ENCODE data around the gene DGKZ. TPM values are rescaled to one million over a fixed set of nuclear protein-coding genes. Genes with fewer than 3 reads are reported as not detected.
A peak's percentile ranks its signal among the peaks of the same experiment; 100 is the strongest.

The DGKZ gene
- total and polyA plus RNA-seq, 4 donors, result 4.6 to 24.3 (median 14.4) TPM

DNA sequence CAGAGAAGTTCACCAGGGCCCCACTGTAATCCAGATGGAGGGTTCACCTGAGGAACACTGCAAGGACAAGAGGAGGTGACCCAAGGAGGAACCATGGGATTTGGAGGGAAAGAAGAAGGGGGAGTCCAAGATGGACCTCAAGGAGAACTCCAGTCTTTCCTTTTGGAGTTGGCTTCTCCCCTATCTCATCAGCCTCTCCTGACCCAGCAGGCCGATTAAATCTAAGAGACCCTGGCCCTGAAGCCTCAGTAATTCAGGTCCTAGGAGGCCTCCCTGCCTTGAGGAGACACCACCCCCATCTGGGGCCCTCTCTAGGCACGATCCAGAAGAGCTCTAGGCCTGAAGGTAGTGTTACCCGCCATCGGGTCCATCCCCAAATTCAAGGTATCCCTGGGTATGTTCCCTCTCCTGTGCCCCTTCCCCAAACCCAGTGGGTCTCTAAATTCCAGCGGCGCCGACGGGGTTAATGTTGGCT, 15.1 kb upstream of the DGKZ start:
- Histone ChIP-seq H3K36me3 (ENCODE audit: control insufficient read depth in 4 of 4, insufficient read depth in 3 of 4, low read depth in 1 of 4, low read length in 3 of 4) (no peaks in the 10 kb centered on the region), H3K27ac (ENCODE audit: low read depth in 1 of 2, low read length in 2 of 2) (no peak overlapping the region), H3K9ac (ENCODE audit: low read depth in 1 of 2, low read length in 2 of 2) (no peak overlapping the region), H3K4me3 (ENCODE audit: low read depth in 1 of 3, low read length in 3 of 3) (peak overlapping the region in 1 of 3 donors; percentile 47), H3K9me3 (ENCODE audit: control insufficient read depth in 4 of 4, low read length in 3 of 4) (no peaks in the 10 kb centered on the region), H3K4me1 (ENCODE audit: control insufficient read depth in 4 of 4, insufficient read depth in 4 of 4, low read length in 3 of 4) (peaks cover 3 to 15% (median 7%) of the 10 kb centered on the region in 4 donors), H3K27me3 (ENCODE audit: control insufficient read depth in 4 of 4, insufficient read depth in 4 of 4, low read length in 3 of 4) (peaks cover 2 to 25% (median 3%) of the 10 kb centered on the region in 4 donors)
- TF ChIP-seq, protein P1, sequence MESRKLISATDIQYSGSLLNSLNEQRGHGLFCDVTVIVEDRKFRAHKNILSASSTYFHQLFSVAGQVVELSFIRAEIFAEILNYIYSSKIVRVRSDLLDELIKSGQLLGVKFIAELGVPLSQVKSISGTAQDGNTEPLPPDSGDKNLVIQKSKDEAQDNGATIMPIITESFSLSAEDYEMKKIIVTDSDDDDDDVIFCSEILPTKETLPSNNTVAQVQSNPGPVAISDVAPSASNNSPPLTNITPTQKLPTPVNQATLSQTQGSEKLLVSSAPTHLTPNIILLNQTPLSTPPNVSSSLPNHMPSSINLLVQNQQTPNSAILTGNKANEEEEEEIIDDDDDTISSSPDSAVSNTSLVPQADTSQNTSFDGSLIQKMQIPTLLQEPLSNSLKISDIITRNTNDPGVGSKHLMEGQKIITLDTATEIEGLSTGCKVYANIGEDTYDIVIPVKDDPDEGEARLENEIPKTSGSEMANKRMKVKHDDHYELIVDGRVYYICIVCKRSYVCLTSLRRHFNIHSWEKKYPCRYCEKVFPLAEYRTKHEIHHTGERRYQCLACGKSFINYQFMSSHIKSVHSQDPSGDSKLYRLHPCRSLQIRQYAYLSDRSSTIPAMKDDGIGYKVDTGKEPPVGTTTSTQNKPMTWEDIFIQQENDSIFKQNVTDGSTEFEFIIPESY (IDR thresholded peaks at IDR 0.05), result no peak
- TF ChIP-seq, protein P2, sequence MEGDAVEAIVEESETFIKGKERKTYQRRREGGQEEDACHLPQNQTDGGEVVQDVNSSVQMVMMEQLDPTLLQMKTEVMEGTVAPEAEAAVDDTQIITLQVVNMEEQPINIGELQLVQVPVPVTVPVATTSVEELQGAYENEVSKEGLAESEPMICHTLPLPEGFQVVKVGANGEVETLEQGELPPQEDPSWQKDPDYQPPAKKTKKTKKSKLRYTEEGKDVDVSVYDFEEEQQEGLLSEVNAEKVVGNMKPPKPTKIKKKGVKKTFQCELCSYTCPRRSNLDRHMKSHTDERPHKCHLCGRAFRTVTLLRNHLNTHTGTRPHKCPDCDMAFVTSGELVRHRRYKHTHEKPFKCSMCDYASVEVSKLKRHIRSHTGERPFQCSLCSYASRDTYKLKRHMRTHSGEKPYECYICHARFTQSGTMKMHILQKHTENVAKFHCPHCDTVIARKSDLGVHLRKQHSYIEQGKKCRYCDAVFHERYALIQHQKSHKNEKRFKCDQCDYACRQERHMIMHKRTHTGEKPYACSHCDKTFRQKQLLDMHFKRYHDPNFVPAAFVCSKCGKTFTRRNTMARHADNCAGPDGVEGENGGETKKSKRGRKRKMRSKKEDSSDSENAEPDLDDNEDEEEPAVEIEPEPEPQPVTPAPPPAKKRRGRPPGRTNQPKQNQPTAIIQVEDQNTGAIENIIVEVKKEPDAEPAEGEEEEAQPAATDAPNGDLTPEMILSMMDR (IDR thresholded peaks at IDR 0.05; ENCODE audit: low read depth, low read length, missing input control), result no peak
- TF ChIP-seq EGR1 (IDR thresholded peaks at IDR 0.05; ENCODE audit: low read depth in 2 of 2) (no peak), HNF4G (IDR thresholded peaks at IDR 0.05) (no peak), GABPA (IDR thresholded peaks at IDR 0.05 in 1 of 2, conservative IDR thresholded peaks at IDR 0.05 in 1 of 2) (no peak), RAD21 (IDR thresholded peaks at IDR 0.05) (no peak), SP1 (IDR thresholded peaks at IDR 0.05) (no peak), RXRA (IDR thresholded peaks at IDR 0.05) (no peak), JUND (IDR thresholded peaks at IDR 0.05) (no peak), YY1 (IDR thresholded peaks at IDR 0.05) (no peak), TAF1 (conservative IDR thresholded peaks at IDR 0.05) (no peak), HNF4A (conservative IDR thresholded peaks at IDR 0.05) (no peak), FOXA2 (IDR thresholded peaks at IDR 0.05) (no peak), FOXA1 (IDR thresholded peaks at IDR 0.05) (no peak), NR2F2 (IDR thresholded peaks at IDR 0.05) (no peak)
- TF ChIP-seq, protein P3, sequence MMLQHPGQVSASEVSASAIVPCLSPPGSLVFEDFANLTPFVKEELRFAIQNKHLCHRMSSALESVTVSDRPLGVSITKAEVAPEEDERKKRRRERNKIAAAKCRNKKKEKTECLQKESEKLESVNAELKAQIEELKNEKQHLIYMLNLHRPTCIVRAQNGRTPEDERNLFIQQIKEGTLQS (IDR thresholded peaks at IDR 0.05), result no peak
- TF ChIP-seq, protein P4, sequence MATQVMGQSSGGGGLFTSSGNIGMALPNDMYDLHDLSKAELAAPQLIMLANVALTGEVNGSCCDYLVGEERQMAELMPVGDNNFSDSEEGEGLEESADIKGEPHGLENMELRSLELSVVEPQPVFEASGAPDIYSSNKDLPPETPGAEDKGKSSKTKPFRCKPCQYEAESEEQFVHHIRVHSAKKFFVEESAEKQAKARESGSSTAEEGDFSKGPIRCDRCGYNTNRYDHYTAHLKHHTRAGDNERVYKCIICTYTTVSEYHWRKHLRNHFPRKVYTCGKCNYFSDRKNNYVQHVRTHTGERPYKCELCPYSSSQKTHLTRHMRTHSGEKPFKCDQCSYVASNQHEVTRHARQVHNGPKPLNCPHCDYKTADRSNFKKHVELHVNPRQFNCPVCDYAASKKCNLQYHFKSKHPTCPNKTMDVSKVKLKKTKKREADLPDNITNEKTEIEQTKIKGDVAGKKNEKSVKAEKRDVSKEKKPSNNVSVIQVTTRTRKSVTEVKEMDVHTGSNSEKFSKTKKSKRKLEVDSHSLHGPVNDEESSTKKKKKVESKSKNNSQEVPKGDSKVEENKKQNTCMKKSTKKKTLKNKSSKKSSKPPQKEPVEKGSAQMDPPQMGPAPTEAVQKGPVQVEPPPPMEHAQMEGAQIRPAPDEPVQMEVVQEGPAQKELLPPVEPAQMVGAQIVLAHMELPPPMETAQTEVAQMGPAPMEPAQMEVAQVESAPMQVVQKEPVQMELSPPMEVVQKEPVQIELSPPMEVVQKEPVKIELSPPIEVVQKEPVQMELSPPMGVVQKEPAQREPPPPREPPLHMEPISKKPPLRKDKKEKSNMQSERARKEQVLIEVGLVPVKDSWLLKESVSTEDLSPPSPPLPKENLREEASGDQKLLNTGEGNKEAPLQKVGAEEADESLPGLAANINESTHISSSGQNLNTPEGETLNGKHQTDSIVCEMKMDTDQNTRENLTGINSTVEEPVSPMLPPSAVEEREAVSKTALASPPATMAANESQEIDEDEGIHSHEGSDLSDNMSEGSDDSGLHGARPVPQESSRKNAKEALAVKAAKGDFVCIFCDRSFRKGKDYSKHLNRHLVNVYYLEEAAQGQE (IDR thresholded peaks at IDR 0.05), result no peak
- TF ChIP-seq, protein P5, sequence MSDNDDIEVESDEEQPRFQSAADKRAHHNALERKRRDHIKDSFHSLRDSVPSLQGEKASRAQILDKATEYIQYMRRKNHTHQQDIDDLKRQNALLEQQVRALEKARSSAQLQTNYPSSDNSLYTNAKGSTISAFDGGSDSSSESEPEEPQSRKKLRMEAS (IDR thresholded peaks at IDR 0.05), result no peak
- no peak for DNase-seq (ENCODE audit: low spot score)
- 22% methylated on average over 8 of the region's 8 CpGs for WGBS

Measured in liver (tissue), 9 donors.